Measurements from ENCODE around the gene IL20RA.

Gene IL20RA

DNA sequence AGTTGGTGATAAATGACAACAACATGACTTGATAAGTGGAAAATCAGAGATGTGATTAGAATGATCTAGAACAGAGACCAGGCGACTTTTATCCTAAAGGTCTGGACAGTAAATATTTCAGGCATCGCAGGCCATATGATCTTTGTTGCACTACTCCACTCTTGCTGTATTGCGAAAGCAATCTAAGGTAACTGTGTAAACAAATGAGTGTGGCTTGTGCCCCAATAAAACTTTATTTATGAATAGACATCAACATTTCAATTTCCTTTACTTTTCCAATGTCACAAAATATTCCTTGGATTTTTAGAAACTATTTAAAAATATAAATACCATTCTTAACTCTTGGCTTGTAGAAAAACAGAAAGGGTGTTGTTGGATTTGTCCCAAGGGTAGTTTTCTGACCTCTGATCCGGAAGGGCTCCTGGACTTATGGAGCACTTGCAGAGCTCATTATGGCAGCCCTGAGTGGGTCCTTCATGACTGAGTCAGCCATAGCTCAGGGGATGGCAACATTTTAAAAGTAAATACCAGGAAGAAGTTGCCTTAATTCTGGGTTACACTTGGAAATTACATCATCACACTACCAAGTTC is 34.5 kb downstream of the IL20RA start:
- DNase-seq (ENCODE audit: low read depth), result no peak
- TF ChIP-seq, protein P1, sequence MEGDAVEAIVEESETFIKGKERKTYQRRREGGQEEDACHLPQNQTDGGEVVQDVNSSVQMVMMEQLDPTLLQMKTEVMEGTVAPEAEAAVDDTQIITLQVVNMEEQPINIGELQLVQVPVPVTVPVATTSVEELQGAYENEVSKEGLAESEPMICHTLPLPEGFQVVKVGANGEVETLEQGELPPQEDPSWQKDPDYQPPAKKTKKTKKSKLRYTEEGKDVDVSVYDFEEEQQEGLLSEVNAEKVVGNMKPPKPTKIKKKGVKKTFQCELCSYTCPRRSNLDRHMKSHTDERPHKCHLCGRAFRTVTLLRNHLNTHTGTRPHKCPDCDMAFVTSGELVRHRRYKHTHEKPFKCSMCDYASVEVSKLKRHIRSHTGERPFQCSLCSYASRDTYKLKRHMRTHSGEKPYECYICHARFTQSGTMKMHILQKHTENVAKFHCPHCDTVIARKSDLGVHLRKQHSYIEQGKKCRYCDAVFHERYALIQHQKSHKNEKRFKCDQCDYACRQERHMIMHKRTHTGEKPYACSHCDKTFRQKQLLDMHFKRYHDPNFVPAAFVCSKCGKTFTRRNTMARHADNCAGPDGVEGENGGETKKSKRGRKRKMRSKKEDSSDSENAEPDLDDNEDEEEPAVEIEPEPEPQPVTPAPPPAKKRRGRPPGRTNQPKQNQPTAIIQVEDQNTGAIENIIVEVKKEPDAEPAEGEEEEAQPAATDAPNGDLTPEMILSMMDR (IDR thresholded peaks at IDR 0.05; ENCODE audit: low read length, missing control alignments), result no peak

DNA sequence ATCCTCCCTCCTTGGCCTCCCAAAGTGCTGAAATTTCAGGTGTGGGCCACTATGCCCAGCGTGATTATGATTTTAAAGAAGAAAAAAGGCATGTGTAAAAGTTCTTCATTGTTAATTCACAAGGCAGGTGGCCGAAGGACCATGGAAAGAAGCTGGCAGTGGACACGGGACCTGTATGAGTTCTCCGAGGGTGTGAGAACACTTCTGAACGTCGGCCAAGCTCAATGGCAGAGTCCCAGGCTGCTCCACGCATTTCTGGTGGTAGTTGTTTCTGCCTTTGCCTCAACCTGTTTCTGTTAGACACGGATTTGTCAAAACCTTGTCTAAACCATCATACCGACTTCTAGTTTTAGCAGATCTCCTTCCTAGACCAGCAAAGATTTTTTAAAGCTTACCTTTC is 36.6 kb downstream of the IL20RA start:
- TF ChIP-seq, protein P1 (IDR thresholded peaks at IDR 0.05; ENCODE audit: low read length, missing control alignments), result no peak
- no peak for DNase-seq (ENCODE audit: low read depth)

More for the DNA sequence above, 34.5 kb downstream of the IL20RA start:
- H3K4me3 ChIP-seq (replicated peaks; ENCODE audit: low read depth, low read length), result no peak overlapping the region

DNA sequence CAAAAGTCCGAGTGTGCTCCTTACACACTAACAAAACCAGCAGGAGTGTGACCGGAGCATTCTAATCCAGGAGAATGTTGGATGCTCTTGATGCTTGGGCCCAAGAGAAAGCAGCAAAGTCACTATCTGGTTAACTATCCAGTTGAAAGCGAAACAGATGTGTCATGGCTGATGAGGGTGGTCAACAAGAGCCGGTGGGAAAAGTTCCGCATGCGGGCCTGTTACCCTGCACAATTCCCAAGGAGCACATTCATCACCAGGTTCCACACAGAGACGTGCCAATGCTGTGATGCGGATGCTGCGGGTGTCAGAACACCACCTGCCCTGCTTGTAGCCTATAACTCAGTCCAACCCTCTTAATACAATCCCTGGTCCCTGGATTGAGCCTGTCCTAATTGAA is 38.7 kb downstream of the IL20RA start:
- TF ChIP-seq, protein P1 (IDR thresholded peaks at IDR 0.05; ENCODE audit: low read length, missing control alignments), result no peak
- no peak for DNase-seq (ENCODE audit: low read depth)
- no peak overlapping the region for H3K4me3 ChIP-seq (replicated peaks; ENCODE audit: low read depth, low read length)

More for the DNA sequence above, 36.6 kb downstream of the IL20RA start:
- H3K4me3 ChIP-seq (replicated peaks; ENCODE audit: low read depth, low read length), result no peak overlapping the region

DNA sequence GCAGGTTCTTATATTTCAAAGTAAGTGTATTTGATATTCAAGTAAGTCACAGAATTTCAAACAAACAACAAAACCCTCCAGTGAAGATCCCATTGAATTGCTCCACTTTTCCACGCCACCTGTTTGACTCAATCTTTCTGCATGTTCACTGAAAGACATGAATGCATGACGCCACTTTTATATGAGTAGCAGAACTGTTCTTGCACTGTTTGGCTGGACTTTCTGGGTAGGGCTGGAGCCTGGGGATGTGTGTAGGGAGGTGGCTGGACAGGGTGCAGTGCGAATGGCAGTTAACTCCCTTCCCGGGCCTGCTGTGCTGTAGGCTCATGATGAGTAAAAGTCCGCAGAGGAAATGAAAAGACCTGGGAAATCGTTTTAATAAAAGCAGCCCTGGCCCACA is 39.7 kb downstream of the IL20RA start:
- DNase-seq (ENCODE audit: low read depth), result no peak

DNA sequence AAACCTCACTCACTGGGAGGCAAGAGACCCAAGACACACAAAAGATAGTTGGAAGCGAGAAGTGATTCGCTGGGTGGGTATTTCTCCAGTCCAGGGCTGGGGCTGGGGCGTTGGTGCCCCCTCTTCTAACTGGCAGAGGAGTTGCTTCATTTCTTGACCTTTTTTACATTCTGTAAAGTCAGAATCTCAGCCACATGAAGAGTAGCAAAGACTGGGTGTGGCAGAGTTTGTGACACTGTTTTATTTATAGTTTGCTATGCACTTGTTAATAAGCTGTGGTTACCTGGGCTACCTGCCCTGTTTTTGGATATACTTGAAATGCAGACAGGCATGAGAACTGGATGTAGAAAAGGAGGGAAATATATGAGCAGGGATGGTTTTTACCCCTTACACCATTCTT is 42.3 kb downstream of the IL20RA start:
- DNase-seq (ENCODE audit: low read depth), result no peak
- no peak overlapping the region for H3K4me3 ChIP-seq (replicated peaks; ENCODE audit: low read depth, low read length)
- TF ChIP-seq, protein P1 (IDR thresholded peaks at IDR 0.05; ENCODE audit: low read length, missing control alignments), result no peak

More for the DNA sequence above, 39.7 kb downstream of the IL20RA start:
- no peak overlapping the region for H3K4me3 ChIP-seq (replicated peaks; ENCODE audit: low read depth, low read length)
- TF ChIP-seq, protein P1 (IDR thresholded peaks at IDR 0.05; ENCODE audit: low read length, missing control alignments), result no peak

DNA sequence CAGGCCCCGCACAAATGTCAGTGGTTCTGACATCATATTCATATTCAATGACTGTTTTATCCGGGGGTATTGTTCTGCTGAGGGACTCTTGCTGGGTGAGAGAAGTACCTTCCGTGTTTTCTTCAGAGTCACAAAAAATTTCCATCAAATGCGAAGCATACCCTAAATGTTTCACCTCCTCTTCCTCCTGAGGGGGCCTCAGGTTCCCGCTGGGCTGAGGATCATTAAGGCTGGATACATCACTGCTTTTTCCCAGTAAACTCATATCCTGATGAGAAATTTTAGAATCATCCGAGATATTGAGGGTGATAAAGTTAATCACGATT is 42.8 kb downstream of the IL20RA start:
- DNase-seq (ENCODE audit: low read depth), result no peak

More for the DNA sequence above, 42.8 kb downstream of the IL20RA start:
- no peak overlapping the region for H3K4me3 ChIP-seq (replicated peaks; ENCODE audit: low read depth, low read length)
- TF ChIP-seq, protein P1 (IDR thresholded peaks at IDR 0.05; ENCODE audit: low read length, missing control alignments), result no peak
